ENCODE results near the gene NNT.
"Not testable (repeated sequence)": the region's sequence is repeated elsewhere in the genome, so short reads cannot be mapped to it uniquely, and the experiment has no call there.

Gene NNT

GRCh38 chr5:43589310-43589709, 13.7 kb upstream of the NNT start:
- H3K27me3 ChIP-seq (replicated peaks) = no peaks in the 10 kb centered on the region
- H3K4me3 ChIP-seq (ENCODE audit: low read depth, low read length) = no peak overlapping the region
- TF ChIP-seq, protein P1, sequence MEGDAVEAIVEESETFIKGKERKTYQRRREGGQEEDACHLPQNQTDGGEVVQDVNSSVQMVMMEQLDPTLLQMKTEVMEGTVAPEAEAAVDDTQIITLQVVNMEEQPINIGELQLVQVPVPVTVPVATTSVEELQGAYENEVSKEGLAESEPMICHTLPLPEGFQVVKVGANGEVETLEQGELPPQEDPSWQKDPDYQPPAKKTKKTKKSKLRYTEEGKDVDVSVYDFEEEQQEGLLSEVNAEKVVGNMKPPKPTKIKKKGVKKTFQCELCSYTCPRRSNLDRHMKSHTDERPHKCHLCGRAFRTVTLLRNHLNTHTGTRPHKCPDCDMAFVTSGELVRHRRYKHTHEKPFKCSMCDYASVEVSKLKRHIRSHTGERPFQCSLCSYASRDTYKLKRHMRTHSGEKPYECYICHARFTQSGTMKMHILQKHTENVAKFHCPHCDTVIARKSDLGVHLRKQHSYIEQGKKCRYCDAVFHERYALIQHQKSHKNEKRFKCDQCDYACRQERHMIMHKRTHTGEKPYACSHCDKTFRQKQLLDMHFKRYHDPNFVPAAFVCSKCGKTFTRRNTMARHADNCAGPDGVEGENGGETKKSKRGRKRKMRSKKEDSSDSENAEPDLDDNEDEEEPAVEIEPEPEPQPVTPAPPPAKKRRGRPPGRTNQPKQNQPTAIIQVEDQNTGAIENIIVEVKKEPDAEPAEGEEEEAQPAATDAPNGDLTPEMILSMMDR (IDR thresholded peaks at IDR 0.05; ENCODE audit: low read depth, low read length, missing control alignments) = no peak
- H3K36me3 ChIP-seq (replicated peaks) = no peaks in the 10 kb centered on the region
- DNase-seq = no peak
- H3K27ac ChIP-seq = no peak overlapping the region
- in situ Hi-C loops (cut with HindIII; ENCODE audit: low pct_ligation_motif_present, low sequenced_read_pairs) = no loop called here

DNA sequence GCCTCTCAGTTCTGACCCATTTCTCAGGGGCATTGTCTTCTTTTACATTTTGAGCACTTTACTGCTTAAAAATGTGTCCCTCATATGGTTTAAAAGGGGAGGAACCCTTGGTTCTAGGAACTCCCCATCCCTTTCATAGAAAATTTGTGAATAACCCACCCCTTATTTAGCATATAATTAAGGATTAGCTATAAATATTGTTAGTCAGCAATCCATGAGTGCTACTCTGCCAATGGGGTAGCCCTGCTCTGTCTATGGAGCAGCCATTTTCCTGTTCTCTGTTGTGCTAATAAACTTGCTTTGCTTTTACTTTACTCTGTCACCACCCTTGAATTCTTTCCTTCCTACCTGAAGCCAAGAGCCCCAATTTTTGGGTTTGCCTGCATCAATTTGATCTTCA, 12.3 kb upstream of the NNT start:
- in situ Hi-C loops (cut with HindIII; ENCODE audit: low pct_ligation_motif_present, low sequenced_read_pairs) = no loop called here
- Histone ChIP-seq H3K4me3 (ENCODE audit: low read depth, low read length) (no peak overlapping the region), H3K27ac (no peak overlapping the region), H3K36me3 (replicated peaks) (no peaks in the 10 kb centered on the region), H3K27me3 (replicated peaks) (no peaks in the 10 kb centered on the region)
- TF ChIP-seq, protein P1 (IDR thresholded peaks at IDR 0.05; ENCODE audit: low read depth, low read length, missing control alignments) = no peak
- no peak for DNase-seq

GRCh38 chr5:43592363-43592762, 10.6 kb upstream of the NNT start:
- no peak overlapping the region for H3K27ac ChIP-seq
- TF ChIP-seq, protein P1 (IDR thresholded peaks at IDR 0.05; ENCODE audit: low read depth, low read length, missing control alignments) = no peak
- no peaks in the 10 kb centered on the region for H3K36me3 ChIP-seq (replicated peaks)
- DNase-seq = no peak
- no peak overlapping the region for H3K4me3 ChIP-seq (ENCODE audit: low read depth, low read length)
- in situ Hi-C loops (cut with HindIII; ENCODE audit: low pct_ligation_motif_present, low sequenced_read_pairs) = no loop called here
- no peaks in the 10 kb centered on the region for H3K27me3 ChIP-seq (replicated peaks)

GRCh38 chr5:43598927-43599326, 4.1 kb upstream of the NNT start:
- H3K27me3 ChIP-seq (replicated peaks); in situ Hi-C loops (cut with HindIII; ENCODE audit: low pct_ligation_motif_present, low sequenced_read_pairs); DNase-seq; H3K4me3 ChIP-seq (ENCODE audit: low read depth, low read length); H3K27ac ChIP-seq; H3K36me3 ChIP-seq (replicated peaks): not testable (repeated sequence)

GRCh38 chr5:43601454-43602260, 1.3 kb upstream of the NNT start:
- DNase-seq = peak; percentile 26
- in situ Hi-C loops (cut with HindIII; ENCODE audit: low pct_ligation_motif_present, low sequenced_read_pairs) = no loop called here
- TF ChIP-seq, protein P1 (IDR thresholded peaks at IDR 0.05; ENCODE audit: low read depth, low read length, missing control alignments) = no peak
- peak overlapping the region; percentile 57 for H3K27ac ChIP-seq
- H3K36me3 ChIP-seq (replicated peaks) = no peaks in the 10 kb centered on the region
- H3K4me3 ChIP-seq (ENCODE audit: low read depth, low read length) = peak overlapping the region; percentile 82
- H3K27me3 ChIP-seq (replicated peaks) = no peaks in the 10 kb centered on the region

- DNase-seq = peak; percentile 12
- in situ Hi-C loops (cut with HindIII; ENCODE audit: low pct_ligation_motif_present, low sequenced_read_pairs) = no loop called here
- no peaks in the 10 kb centered on the region for H3K36me3 ChIP-seq (replicated peaks)
- H3K27ac ChIP-seq = peak overlapping the region; percentile 57
- H3K4me3 ChIP-seq (ENCODE audit: low read depth, low read length) = peak overlapping the region; percentile 82
- TF ChIP-seq, protein P1 (IDR thresholded peaks at IDR 0.05; ENCODE audit: low read depth, low read length, missing control alignments) = no peak
- no peaks in the 10 kb centered on the region for H3K27me3 ChIP-seq (replicated peaks)
These were observed 601 bp downstream of the NNT start for GRCh38 chr5:43603344-43604217.

All from brain microvascular endothelial cell (primary cell).